SK-N-SH (cell line): Measurements from ENCODE around the gene NXNL1. TPM values are rescaled to one million over a fixed set of nuclear protein-coding genes. Genes with fewer than 3 reads are reported as not detected.

Experiments
- CHD2 ChIP-seq: fragments of 150-350 bp; IDR thresholded peaks from 2 replicates; pipeline ENCODE4 v1.6.1; 2018; ENCODE audit warnings: low read length; ENCODE audit not compliant: partially characterized antibody
- CTCF ChIP-seq: fragments of 200-600 bp; sonication (generic); IDR thresholded peaks from 2 replicates; pipeline ENCODE4 v1.6.1; 2017; ENCODE audit warnings: antibody characterized with exemption, mild to moderate bottlenecking, moderate library complexity
- EP300 ChIP-seq, 2 experiments: IDR thresholded peaks; 2 replicates each; pipeline versions ENCODE4 v1.4.0 to v1.6.1; 2012; ENCODE audit warnings: borderline replicate concordance in 1 of 2, low read depth in 1 of 2, low read length in 1 of 2
- FOSL2 ChIP-seq: IDR thresholded peaks from 2 replicates; pipeline ENCODE4 v1.4.0; 2012; ENCODE audit warnings: low read depth, mild to moderate bottlenecking, moderate library complexity, borderline replicate concordance
- FOXM1 ChIP-seq: IDR thresholded peaks from 2 replicates; pipeline ENCODE4 v1.4.0; 2012; ENCODE audit warnings: low read depth, mild to moderate bottlenecking
- GABPA ChIP-seq: IDR thresholded peaks from 2 replicates; pipeline ENCODE4 v1.4.0; 2012; ENCODE audit warnings: low read depth, mild to moderate bottlenecking
- IRF3 ChIP-seq: fragments of 150-350 bp; IDR thresholded peaks from 2 replicates; pipeline ENCODE4 v1.6.1; 2016; ENCODE audit warnings: mild to moderate bottlenecking, low read depth, low read length
- JUND ChIP-seq: IDR thresholded peaks from 2 replicates; pipeline ENCODE4 v1.4.0; 2012
- MEF2A ChIP-seq: IDR thresholded peaks from 2 replicates; pipeline ENCODE4 v1.4.0; 2012; ENCODE audit warnings: low read depth, borderline replicate concordance
- MXI1 ChIP-seq: IDR thresholded peaks from 2 replicates; pipeline ENCODE4 v1.6.1; 2012; ENCODE audit warnings: mild to moderate bottlenecking, low read depth, low read length, improper control_type of control experiment
- PBX3 ChIP-seq: IDR thresholded peaks from 2 replicates; pipeline ENCODE4; 2012
- RAD21 ChIP-seq: IDR thresholded peaks from 2 replicates; pipeline ENCODE4 v1.6.1; 2012; ENCODE audit warnings: mild to moderate bottlenecking, low read length
- RXRA ChIP-seq: IDR thresholded peaks from 2 replicates; pipeline ENCODE4 v1.4.0; 2012; ENCODE audit warnings: low read depth, mild to moderate bottlenecking, borderline replicate concordance
- SMC3 ChIP-seq: IDR thresholded peaks from 2 replicates; pipeline ENCODE4 v1.6.1; 2012; ENCODE audit warnings: low read depth, low read length, improper control_type of control experiment
- TEAD4 ChIP-seq: IDR thresholded peaks from 2 replicates; pipeline ENCODE4 v1.4.0; 2012; ENCODE audit warnings: mild to moderate bottlenecking, borderline replicate concordance; ENCODE audit not compliant: insufficient read depth
- USF1 ChIP-seq: IDR thresholded peaks from 2 replicates; pipeline ENCODE4 v1.4.0; 2012; ENCODE audit warnings: low read depth, borderline replicate concordance
- USF2 ChIP-seq: fragments of 150-350 bp; IDR thresholded peaks from 2 replicates; pipeline ENCODE4 v1.6.1; 2017; ENCODE audit warnings: antibody characterized with exemption, low read length, low read depth, borderline replicate concordance
- polyA plus RNA-seq, 3 experiments: library from polyadenylated mRNA; depleted of rRNA; stranded (reverse); fragments of >200 nt; gene quantifications; 2 replicates each; pipeline ENCODE4 v1.2.3, GENCODE V29; 2012

NXNL1 gene
- polyA plus RNA-seq, 1 of the 3 experiments (the other 2 are of a cell fraction) = not detected

GRCh38 chr19:17419621-17420474 lies 40.9 kb downstream of the NXNL1 start, which contains the start of gene MVB12A (continued):
- TF ChIP-seq CTCF = no peak
- peak; percentile 94 for TF ChIP-seq GABPA
- TF ChIP-seq RAD21 = no peak
- no peak for TF ChIP-seq CHD2
- TF ChIP-seq USF2 = no peak
- TF ChIP-seq FOSL2 = no peak
- TF ChIP-seq USF1 = no peak; the same call in 1 of the 2 replicates
- TF ChIP-seq EP300 (IDR thresholded peaks at IDR 0.05; ENCODE audit: borderline replicate concordance in 1 of 2, low read depth in 1 of 2, low read length in 1 of 2) = no peak
- no peak for TF ChIP-seq PBX3
- peak; percentile 86 for TF ChIP-seq MXI1
- TF ChIP-seq SMC3 = no peak
- TF ChIP-seq TEAD4 = no peak
- no peak for TF ChIP-seq FOXM1
- no peak for TF ChIP-seq MEF2A
- no peak; the same call in 1 of the 2 replicates for TF ChIP-seq IRF3
- no peak for TF ChIP-seq JUND
- TF ChIP-seq RXRA = no peak
